ENCODE measurements around the gene KCNA1.

The KCNA1 gene

GRCh38 chr12:4910502-4911315 lies 1.0 kb downstream of the KCNA1 start:
- FAIRE-seq, result no peak
- no peak for DNase-seq (ENCODE audit: low spot score)

GRCh38 chr12:4911316-4911994 lies 1.8 kb downstream of the KCNA1 start:
- no peak for DNase-seq (ENCODE audit: low spot score)
- FAIRE-seq, result no peak

- DNase-seq (ENCODE audit: low spot score) (no peak), FAIRE-seq (no peak)
Observed at GRCh38 chr12:4914720-4915119, 5.0 kb downstream of the KCNA1 start.

- FAIRE-seq (no peak), DNase-seq (ENCODE audit: low spot score) (no peak)
Observed at GRCh38 chr12:4915752-4916151, 6.0 kb downstream of the KCNA1 start.

DNA sequence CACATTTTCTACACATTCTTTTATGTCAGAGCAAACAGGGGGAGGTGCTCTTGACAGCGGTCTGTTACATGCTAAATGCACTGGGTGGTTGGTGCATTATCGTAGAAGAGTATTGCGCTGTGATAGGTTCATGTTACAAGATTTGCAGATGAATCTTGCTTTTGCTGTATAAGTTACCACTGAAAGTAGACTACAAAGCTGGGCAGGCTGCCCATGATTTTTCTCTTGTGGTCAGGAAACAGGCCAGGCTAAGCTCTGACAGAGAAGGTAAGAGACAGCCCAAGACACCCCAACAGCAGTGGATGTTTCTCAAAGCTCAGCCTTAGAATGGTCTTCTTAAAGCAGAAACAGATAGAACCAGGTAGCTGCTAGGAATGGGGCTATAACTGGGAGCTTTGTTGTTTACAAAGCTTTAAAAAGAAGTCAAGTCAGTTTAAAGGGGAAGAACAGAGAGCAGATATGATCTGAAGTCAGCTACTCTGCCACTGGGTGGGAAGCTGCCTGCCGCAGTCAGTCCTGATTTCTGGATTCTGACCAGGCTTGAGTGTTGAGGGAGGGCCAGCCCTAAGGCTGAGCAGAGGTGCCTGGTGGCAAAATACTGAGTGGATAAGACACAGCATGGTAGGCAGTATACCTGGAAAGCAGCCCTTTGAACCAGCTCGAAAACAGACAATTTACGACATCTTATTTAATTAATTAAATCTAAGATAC lies 9.4 kb downstream of the KCNA1 start:
- DNase-seq (ENCODE audit: low spot score), result no peak
- no peak for FAIRE-seq

DNA sequence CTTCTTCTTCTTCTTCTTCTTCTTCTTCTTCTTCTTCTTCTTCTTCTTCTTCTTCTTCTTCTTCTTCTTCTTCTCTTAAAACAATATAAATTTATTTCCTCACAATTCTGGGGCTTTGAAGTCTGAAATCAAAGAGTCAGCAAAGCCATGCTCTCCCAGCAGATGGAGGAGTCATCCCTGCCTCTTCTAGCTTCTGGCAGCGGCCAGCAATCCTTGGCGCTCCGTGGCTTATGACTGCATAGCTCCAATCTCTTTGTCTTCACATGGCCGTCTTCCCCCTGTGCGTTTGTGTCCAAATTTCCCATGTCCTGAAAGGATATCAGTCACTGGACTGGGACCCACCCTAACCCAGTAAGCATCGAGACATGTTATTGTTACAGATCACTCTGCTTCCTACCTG lies 22.9 kb downstream of the KCNA1 start:
- DNase-seq (ENCODE audit: low spot score), result no peak
- FAIRE-seq, result no peak

DNA sequence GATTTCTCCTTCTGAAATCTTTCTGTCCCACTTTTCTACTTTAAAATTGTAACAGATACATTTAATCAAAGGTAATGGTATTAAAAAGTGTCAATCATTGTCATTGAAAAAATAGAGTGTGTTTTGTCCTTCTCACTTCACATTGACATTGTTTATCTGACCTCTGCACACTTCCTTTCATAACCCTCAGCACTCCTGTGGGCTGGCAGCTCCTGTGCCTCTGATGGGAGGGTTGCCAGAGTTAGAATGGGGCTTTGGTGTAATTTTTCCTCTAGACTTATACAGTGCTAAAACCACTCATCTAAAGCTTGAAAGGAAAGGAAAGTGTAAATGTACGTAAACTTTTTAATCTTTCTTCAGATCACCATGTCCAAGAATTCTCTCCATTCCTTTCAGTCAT lies 23.7 kb downstream of the KCNA1 start:
- DNase-seq (ENCODE audit: low spot score) (no peak), FAIRE-seq (no peak)

GRCh38 chr12:4934407-4935035 lies 24.8 kb downstream of the KCNA1 start:
- FAIRE-seq (no peak), DNase-seq (ENCODE audit: low spot score) (no peak)

- no peak for FAIRE-seq
- no peak for DNase-seq (ENCODE audit: low spot score)
Observed at GRCh38 chr12:4938900-4939299, 29.2 kb downstream of the KCNA1 start.

GRCh38 chr12:4939418-4940023 lies 29.8 kb downstream of the KCNA1 start:
- DNase-seq (ENCODE audit: low spot score) (no peak), FAIRE-seq (no peak)

DNA sequence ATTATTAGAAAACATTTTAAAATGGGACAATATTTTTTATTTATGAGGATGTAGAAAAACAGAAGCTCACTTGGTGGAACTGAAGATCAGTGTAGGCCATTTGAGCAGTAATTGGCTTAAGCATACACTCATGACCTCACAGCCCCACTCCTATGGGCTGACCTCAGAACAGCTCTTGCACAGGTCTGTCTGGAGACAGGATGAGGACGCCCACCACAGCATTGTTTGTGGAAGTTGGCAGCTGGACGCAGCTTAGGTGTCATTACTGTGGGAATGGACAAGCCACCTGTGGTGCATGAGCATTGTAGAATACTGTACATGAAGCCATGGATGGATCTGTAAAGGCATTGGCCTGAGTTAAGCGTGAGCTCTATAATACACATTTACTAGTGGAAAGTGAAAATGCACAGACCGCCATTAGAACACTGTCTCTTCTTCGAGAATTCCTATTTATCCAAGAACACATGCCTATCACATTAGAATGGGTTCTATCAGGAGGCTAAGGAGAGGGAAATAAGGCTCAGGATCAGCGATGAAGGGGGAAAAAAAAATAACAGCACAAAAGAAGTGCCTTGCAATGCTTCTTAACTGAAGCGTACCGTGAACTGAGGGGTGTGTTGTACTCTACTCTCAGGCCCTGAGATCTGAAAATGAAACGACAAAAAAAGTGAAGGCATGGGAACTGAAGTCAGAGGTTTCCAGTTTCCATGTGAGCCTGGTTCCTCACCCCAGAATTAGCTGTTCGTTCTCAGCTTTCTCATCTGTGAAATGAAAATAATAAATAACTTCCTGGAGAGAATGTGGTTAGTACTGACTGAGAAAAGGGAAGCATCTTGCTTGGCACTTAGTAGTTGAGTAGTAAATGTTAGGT lies 33.6 kb downstream of the KCNA1 start:
- DNase-seq (ENCODE audit: low spot score) (no peak), FAIRE-seq (no peak)

GRCh38 chr12:4943938-4944284 lies 34.2 kb downstream of the KCNA1 start:
- no peak for DNase-seq (ENCODE audit: low spot score)
- no peak for FAIRE-seq

- FAIRE-seq, result no peak
Observed at GRCh38 chr12:4947253-4947652, 37.5 kb downstream of the KCNA1 start.

GRCh38 chr12:4951083-4951482 lies 41.4 kb downstream of the KCNA1 start:
- DNase-seq (ENCODE audit: low spot score) (no peak), FAIRE-seq (no peak)

More at GRCh38 chr12:4947253-4947652, 37.5 kb downstream of the KCNA1 start:
- DNase-seq (ENCODE audit: low spot score), result no peak

GRCh38 chr12:4951601-4952000 lies 41.9 kb downstream of the KCNA1 start:
- FAIRE-seq (no peak), DNase-seq (ENCODE audit: low spot score) (no peak)

DNA sequence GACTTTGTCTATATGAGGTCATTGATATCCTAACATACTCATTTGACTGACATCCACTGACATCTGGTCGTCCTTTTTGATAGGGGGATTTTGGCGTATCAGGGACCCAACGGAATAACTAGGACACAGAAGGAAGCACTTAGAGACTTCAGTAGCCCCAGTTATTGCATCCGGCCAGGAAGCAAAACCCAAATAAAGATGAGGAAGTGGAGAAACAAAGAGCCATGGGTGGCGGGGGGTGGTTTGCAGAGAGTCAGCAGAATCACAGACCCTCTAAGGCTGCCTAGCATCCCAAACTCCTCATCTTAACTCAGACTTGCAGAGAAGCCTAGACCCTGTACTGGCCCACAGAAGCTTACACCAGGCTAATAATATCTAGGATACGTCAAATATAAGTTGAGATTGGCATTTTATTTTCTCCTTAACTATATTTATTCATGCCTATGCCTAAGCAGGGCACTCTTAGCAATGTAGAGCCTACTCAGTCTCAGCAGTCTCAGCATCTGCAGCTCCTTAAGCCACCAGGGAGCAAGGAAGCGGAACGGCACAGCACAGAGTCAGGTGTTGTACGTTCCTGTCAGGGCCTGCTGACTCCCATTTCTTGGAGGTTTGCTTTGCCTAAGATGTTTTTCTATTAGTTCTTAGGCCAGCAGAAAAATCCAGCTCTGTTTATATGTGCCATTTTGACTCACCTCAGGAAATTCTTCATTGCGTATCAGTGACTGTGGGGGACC lies 45.1 kb downstream of the KCNA1 start:
- DNase-seq (ENCODE audit: low spot score) (no peak), FAIRE-seq (no peak)

DNA sequence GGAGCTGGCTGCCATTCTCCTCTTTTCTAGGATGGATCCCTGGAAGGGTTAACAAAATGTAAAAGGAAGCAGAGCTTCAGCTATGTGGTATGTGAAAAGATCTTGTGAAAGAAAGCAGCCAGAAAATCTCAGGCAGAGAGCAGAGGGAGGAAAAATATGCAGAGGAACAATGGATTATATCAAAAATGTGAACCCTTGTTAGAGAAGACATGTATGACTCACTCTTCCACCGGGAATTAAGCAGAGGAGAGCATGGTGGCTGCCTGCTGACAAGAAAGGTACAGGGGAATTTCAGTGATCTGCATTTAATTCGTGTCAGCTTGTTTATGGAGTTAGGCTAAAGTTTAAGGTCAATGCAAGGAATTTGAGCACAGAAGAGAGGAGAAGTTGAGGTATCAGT lies 46.3 kb downstream of the KCNA1 start:
- no peak for FAIRE-seq
- DNase-seq (ENCODE audit: low spot score), result no peak

DNA sequence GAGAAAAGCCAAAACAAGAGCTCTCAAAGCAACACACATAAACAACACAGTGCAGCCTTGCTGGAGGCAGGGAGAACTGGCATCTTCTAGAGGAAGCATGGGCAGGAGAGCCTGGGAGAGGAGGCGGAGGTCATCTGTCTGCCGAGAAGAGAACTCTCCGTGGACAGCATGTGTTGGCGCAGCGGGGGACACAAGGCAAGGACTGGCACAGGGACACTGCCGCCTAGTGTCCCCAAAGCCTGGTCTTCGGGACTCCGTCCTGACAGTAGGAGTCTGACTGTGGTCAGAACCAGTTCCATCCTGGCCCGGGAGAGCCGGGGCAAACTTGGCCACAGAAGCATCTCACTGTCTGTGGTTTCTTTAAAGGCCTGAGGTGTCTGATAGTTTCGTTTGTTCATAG lies 47.3 kb downstream of the KCNA1 start:
- DNase-seq (ENCODE audit: low spot score) (no peak), FAIRE-seq (no peak)

- DNase-seq (ENCODE audit: low spot score), result no peak
- no peak for FAIRE-seq
Observed at GRCh38 chr12:4957761-4958160, 48.1 kb downstream of the KCNA1 start.
